GM23338 (cell line): ENCODE results near the gene ACTL6A.

Experiments used
- CREB1 ChIP-seq: fragments of 250-450 bp; sonication (Bioruptor Pico); IDR thresholded peaks from 2 replicates; pipeline ENCODE4 v1.5.0; 2020; ENCODE audit warnings: low read depth, mild to moderate bottlenecking, moderate library complexity
- EZH2 ChIP-seq: fragments of 200-600 bp; sonication (generic); IDR thresholded peaks from one replicate; pipeline ENCODE4 v1.8.0; 2017; ENCODE audit warnings: antibody characterized with exemption, mild to moderate bottlenecking, low read depth; ENCODE audit not compliant: unreplicated experiment
- EZH2phosphoT487 ChIP-seq: fragments of 200-600 bp; sonication (generic); IDR thresholded peaks from one replicate; pipeline ENCODE4 v1.8.1; 2018; ENCODE audit warnings: antibody characterized with exemption; ENCODE audit not compliant: unreplicated experiment
- JUNB ChIP-seq: IDR thresholded peaks from one replicate; pipeline ENCODE4 v1.6.1; 2016; ENCODE audit warnings: antibody characterized with exemption; ENCODE audit not compliant: unreplicated experiment
- NANOG ChIP-seq: IDR thresholded peaks from 2 replicates; pipeline ENCODE4 v1.6.1; 2016; ENCODE audit warnings: antibody characterized with exemption, borderline replicate concordance
- POLR2AphosphoS5 ChIP-seq: IDR thresholded peaks from 2 replicates; pipeline ENCODE4 v1.6.1; 2016; ENCODE audit warnings: antibody characterized with exemption, low read depth
- STAT1 ChIP-seq: IDR thresholded peaks from one replicate; pipeline ENCODE4 v1.6.1; 2016; ENCODE audit warnings: antibody characterized with exemption; ENCODE audit not compliant: unreplicated experiment
- ZNF331 ChIP-seq: fragments of 250-450 bp; sonication (Bioruptor Pico); IDR thresholded peaks from 2 replicates; pipeline ENCODE4 v1.5.0; 2020; ENCODE audit warnings: low read depth, mild to moderate bottlenecking, moderate library complexity
- TF ChIP-seq, protein P1 (sequence below), 2 experiments: fragments of 200-600 bp in 1 of 2; sonication (generic) in 1 of 2; conservative IDR thresholded peaks; 2 replicates each; pipeline versions ENCODE4 v1.5.1 to v1.6.1; 2016 to 2017; ENCODE audit warnings: antibody characterized with exemption in 2 of 2, low read depth in 2 of 2, mild to moderate bottlenecking in 2 of 2, moderate library complexity in 1 of 2
- TF ChIP-seq, protein P2 (sequence below): IDR thresholded peaks from one replicate; pipeline ENCODE4 v1.6.1; 2018; ENCODE audit warnings: antibody characterized with exemption; ENCODE audit not compliant: unreplicated experiment
- TF ChIP-seq, protein P3 (sequence below): IDR thresholded peaks from 2 replicates; pipeline ENCODE4 v1.6.1; 2016; ENCODE audit warnings: antibody characterized with exemption

DNA sequence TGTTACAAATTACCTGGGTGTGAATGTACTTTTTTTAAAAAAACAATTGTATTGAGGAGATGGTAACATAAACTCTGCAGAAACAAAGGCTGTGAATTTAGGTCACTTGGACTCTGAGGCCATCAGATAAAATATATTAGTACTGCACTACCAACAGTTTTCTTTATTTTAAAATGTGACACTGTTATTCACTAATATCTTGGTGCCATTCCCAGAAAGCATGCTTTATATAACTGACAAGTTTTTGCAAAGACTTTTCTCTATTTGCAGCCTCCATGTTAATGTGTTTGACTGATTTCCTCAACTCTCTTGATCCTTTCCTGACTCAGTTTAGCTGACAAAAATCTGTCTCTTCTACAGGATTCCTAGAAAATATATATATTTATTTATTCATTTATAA lies 26.5 kb upstream of the ACTL6A start:
- TF ChIP-seq, protein P1, sequence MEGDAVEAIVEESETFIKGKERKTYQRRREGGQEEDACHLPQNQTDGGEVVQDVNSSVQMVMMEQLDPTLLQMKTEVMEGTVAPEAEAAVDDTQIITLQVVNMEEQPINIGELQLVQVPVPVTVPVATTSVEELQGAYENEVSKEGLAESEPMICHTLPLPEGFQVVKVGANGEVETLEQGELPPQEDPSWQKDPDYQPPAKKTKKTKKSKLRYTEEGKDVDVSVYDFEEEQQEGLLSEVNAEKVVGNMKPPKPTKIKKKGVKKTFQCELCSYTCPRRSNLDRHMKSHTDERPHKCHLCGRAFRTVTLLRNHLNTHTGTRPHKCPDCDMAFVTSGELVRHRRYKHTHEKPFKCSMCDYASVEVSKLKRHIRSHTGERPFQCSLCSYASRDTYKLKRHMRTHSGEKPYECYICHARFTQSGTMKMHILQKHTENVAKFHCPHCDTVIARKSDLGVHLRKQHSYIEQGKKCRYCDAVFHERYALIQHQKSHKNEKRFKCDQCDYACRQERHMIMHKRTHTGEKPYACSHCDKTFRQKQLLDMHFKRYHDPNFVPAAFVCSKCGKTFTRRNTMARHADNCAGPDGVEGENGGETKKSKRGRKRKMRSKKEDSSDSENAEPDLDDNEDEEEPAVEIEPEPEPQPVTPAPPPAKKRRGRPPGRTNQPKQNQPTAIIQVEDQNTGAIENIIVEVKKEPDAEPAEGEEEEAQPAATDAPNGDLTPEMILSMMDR (conservative IDR thresholded peaks at IDR 0.05; ENCODE audit: low read depth in 2 of 2): no peak
- TF ChIP-seq POLR2AphosphoS5 (no peak), EZH2 (no peak), EZH2phosphoT487 (no peak), CREB1 (CRISPR knock-in tag) (no peak), JUNB (no peak), ZNF331 (CRISPR knock-in tag) (no peak), NANOG (no peak), STAT1 (no peak)
- TF ChIP-seq, protein P2, sequence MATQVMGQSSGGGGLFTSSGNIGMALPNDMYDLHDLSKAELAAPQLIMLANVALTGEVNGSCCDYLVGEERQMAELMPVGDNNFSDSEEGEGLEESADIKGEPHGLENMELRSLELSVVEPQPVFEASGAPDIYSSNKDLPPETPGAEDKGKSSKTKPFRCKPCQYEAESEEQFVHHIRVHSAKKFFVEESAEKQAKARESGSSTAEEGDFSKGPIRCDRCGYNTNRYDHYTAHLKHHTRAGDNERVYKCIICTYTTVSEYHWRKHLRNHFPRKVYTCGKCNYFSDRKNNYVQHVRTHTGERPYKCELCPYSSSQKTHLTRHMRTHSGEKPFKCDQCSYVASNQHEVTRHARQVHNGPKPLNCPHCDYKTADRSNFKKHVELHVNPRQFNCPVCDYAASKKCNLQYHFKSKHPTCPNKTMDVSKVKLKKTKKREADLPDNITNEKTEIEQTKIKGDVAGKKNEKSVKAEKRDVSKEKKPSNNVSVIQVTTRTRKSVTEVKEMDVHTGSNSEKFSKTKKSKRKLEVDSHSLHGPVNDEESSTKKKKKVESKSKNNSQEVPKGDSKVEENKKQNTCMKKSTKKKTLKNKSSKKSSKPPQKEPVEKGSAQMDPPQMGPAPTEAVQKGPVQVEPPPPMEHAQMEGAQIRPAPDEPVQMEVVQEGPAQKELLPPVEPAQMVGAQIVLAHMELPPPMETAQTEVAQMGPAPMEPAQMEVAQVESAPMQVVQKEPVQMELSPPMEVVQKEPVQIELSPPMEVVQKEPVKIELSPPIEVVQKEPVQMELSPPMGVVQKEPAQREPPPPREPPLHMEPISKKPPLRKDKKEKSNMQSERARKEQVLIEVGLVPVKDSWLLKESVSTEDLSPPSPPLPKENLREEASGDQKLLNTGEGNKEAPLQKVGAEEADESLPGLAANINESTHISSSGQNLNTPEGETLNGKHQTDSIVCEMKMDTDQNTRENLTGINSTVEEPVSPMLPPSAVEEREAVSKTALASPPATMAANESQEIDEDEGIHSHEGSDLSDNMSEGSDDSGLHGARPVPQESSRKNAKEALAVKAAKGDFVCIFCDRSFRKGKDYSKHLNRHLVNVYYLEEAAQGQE: no peak
- TF ChIP-seq, protein P3, sequence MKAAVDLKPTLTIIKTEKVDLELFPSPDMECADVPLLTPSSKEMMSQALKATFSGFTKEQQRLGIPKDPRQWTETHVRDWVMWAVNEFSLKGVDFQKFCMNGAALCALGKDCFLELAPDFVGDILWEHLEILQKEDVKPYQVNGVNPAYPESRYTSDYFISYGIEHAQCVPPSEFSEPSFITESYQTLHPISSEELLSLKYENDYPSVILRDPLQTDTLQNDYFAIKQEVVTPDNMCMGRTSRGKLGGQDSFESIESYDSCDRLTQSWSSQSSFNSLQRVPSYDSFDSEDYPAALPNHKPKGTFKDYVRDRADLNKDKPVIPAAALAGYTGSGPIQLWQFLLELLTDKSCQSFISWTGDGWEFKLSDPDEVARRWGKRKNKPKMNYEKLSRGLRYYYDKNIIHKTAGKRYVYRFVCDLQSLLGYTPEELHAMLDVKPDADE: no peak
